BE2C (cell line): ENCODE data around the gene ARSB.

Experiments
- DNase-seq: peaks from one replicate; pipeline ENCODE4 v3.0.0-alpha.2; 2020
- H3K27me3 ChIP-seq: fragments of 250-450 bp; sonication (Bioruptor Pico); 2 replicates; pipeline ENCODE4 v1.5.1; 2020; ENCODE audit warnings: mild to moderate bottlenecking
- H3K36me3 ChIP-seq: fragments of 250-450 bp; sonication (Bioruptor Pico); 2 replicates; pipeline ENCODE4 v1.5.1; 2020; ENCODE audit warnings: mild to moderate bottlenecking
- H3K4me1 ChIP-seq: fragments of 250-450 bp; sonication (Bioruptor Pico); 2 replicates; pipeline ENCODE4 v1.5.1; 2020
- H3K4me3 ChIP-seq: 2 replicates; pipeline ENCODE4 v1.5.1; 2011; ENCODE audit warnings: low read depth, low read length
- H3K9me3 ChIP-seq: fragments of 250-450 bp; sonication (Bioruptor Pico); 2 replicates; pipeline ENCODE4 v1.5.1; 2020
- CTCF ChIP-seq: IDR thresholded peaks from 2 replicates; pipeline ENCODE4 v1.5.1; 2012; ENCODE audit warnings: mild to moderate bottlenecking, low read depth, low read length

Gene ARSB

GRCh38 chr5:78893940-78894677 is 91.0 kb downstream of the ARSB start:
- no peaks in the 10 kb centered on the region for H3K27me3 ChIP-seq
- no peak for DNase-seq
- no peak overlapping the region for H3K4me3 ChIP-seq
- H3K9me3 ChIP-seq: no peaks in the 10 kb centered on the region
- no peaks in the 10 kb centered on the region for H3K36me3 ChIP-seq
- TF ChIP-seq CTCF: no peak
- H3K4me1 ChIP-seq: peaks cover 25% of the 10 kb centered on the region

DNA sequence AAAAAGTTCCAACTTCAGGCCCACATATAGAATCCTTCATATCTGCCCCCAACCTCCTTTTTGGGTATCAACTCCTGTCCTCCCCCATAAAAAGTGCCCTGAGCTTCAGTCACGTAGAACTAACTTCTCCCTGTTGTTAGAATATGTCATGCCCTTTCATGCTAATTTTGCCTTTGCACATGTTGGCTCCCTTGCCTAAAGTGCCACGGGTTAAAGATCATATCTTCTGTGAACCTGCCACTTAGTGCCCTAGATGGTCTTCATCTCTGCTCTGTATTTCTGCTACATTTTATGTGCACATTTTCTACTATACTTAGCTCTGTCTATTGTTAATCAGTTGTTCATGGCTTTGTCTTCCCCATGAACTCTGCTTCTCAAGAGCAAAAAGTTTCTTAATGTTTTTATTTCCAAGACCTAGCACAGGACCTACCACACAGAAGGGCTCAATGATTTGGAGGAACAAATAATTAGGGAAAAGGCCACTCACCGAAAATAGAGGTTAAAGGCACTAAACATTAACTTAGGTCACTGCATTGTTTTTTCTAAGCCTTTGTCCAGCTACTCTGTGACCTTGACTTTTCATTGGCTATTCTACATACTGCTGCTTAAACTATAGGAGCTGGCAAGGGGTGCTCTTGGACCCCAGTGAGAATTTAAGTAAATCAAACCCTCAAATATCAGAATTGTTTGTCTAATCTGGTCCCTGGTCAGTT is 94.3 kb downstream of the ARSB start:
- Histone ChIP-seq H3K4me3 (no peak overlapping the region), H3K9me3 (no peaks in the 10 kb centered on the region), H3K27me3 (no peaks in the 10 kb centered on the region), H3K4me1 (peaks cover 23% of the 10 kb centered on the region), H3K36me3 (no peaks in the 10 kb centered on the region)
- no peak for DNase-seq
- no peak for TF ChIP-seq CTCF

DNA sequence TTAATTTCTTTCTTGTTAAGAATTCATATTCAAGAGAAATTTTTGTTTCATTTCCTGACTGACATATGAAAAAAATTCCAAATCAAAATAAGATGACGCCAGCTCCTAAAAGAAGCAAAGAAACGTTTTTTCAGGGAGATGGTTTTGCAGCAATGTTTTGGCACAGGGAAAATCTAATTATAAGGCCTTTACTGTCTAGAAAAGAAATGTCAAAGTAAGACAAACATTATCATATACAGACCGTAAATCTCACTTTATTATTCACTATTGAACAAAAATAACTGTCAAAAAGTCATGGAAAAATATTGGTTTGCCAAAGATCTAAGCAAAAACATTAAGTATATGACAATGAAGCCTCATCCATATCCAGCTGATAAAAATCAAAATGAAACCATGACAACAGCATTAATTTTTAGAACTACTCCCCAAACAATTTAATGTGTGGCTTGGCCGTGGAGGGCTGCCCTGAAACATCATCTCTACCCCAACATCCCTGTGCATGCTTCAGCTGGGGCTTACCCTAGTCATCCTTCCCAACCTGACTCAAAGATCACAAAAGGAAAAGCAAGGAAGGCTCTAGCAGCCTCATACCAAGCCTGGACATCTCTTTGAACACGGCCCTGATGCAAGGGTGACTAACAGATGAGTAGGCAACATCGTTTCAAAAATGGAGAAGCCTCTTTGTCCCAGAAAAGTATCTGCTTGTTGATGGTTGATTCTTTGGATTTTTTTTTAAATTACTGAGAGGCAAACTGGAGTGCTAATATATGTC is 95.6 kb downstream of the ARSB start:
- no peaks in the 10 kb centered on the region for H3K9me3 ChIP-seq
- no peaks in the 10 kb centered on the region for H3K36me3 ChIP-seq
- no peak for DNase-seq
- H3K27me3 ChIP-seq: no peaks in the 10 kb centered on the region
- H3K4me3 ChIP-seq: no peak overlapping the region
- no peak for TF ChIP-seq CTCF
- peaks cover 21% of the 10 kb centered on the region for H3K4me1 ChIP-seq

DNA sequence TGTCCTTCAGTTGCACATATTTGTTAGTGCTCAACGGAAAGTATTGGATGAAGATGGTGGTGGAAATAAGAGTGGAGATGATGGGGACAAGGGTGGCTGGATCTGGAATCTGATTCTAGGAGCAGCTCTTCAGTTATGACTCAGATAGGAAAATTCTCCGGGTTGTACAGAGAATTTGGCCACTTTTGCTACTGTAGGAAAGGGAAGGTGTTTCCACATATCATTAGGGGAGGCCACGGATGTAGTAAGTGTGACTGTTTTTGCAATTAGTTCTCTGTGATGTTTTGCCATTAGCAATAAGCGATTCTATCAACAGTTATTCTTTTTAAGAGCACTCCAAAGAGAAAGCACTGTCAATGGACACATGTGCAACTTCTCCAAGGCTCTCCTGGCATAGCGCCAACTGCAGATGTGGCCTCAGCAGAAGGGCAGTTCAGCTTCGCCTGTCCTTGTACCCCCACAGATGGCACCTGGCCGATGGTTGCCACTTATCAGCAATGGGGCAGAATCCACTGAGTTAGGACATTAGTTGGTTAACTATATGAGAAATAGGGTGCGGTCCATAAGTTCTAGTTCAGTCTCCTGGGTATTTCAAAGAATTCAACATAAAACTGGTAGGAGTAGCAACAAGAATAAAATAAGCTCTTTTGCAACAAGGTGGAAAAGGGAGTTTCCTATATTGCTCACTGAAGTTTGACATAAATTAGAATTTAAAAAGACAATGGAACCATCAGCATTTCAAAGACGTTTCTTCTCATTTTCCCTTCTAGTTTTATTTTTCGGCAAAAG is 96.3 kb downstream of the ARSB start:
- peak; percentile 57 for DNase-seq
- Histone ChIP-seq H3K27me3 (no peaks in the 10 kb centered on the region), H3K36me3 (no peaks in the 10 kb centered on the region), H3K9me3 (no peaks in the 10 kb centered on the region), H3K4me1 (peaks cover 21% of the 10 kb centered on the region), H3K4me3 (no peak overlapping the region)
- no peak for TF ChIP-seq CTCF

GRCh38 chr5:78887384-78888118 is 97.6 kb downstream of the ARSB start:
- TF ChIP-seq CTCF: no peak

More at GRCh38 chr5:78887384-78888118, 97.6 kb downstream of the ARSB start:
- Histone ChIP-seq H3K27me3 (no peaks in the 10 kb centered on the region), H3K9me3 (no peaks in the 10 kb centered on the region), H3K4me1 (peaks cover 21% of the 10 kb centered on the region), H3K36me3 (no peaks in the 10 kb centered on the region), H3K4me3 (no peak overlapping the region)
- DNase-seq: no peak
